GM03348 (cell line): ENCODE data around the gene AGBL4.
A peak's percentile ranks its signal among the peaks of the same experiment; 100 is the strongest.

Experiments used
- DNase-seq: peaks from one replicate; pipeline ENCODE4 v3.0.0; 2012; ENCODE audit warnings: low spot score

AGBL4 gene

GRCh38 chr1:48576565-48576964 lies 1447.2 kb downstream of the AGBL4 start:
- DNase-seq: no peak

- peak; percentile 76 for DNase-seq
Measured at GRCh38 chr1:48572646-48573258, 1451.0 kb downstream of the AGBL4 start.

- no peak for DNase-seq
Measured at GRCh38 chr1:48572134-48572533, 1451.6 kb downstream of the AGBL4 start.

DNA sequence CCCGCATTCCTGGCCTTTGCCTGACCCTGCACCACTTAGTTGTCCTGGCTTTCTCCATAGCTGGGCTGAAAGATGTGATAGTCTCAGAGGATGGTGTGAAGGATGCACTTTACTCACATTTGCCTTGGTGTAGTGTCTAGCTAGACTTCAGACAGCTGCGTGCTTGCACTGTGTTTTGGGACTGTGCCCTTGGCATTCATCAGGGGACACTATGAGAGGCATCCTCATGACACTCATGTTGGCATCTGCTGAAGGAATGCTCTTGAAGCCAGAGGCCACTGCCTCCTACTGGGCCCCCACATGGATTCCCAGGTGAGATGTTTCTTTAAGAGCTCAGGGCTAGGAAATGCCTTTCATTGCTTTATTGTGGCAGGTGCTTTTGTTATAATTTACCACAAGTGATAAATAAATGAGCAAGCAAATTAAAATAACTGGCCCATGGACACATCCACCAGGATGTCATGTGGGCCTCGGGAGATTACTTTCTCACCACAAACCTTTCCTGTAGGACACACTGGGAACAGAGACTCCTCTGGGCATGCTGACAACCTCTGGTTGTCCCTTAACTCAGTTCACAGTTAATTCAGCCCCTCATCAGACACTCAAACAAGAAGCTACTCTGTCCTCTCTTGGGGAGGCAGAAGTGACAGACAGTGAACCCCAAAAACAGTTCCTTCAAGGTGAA lies 1452.3 kb downstream of the AGBL4 start:
- DNase-seq: no peak

- no peak for DNase-seq
Measured at GRCh38 chr1:48570568-48570967, 1453.2 kb downstream of the AGBL4 start.

DNA sequence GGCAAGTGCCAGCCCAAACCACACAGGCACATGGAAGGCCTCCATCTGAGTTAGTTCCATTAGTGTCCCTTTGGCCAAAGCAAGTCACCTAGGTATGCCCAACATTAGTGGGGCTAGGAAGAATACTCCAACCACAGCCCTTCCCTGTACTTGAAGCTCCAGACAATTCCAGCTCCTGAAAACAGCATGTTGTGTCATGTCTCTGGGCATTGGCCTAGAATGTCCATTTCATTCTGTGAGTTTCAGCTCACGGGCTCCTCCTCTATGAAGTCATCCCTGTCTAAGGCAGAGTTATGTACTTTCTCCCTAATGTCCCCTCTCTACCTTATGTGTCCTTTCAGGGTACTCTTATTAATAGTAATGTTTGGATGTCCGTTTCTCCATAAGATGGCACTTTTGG lies 1455.3 kb downstream of the AGBL4 start:
- no peak for DNase-seq

GRCh38 chr1:48566492-48566891 lies 1457.3 kb downstream of the AGBL4 start:
- DNase-seq: no peak

- DNase-seq: no peak
Measured at GRCh38 chr1:48563021-48563420, 1460.7 kb downstream of the AGBL4 start.

DNA sequence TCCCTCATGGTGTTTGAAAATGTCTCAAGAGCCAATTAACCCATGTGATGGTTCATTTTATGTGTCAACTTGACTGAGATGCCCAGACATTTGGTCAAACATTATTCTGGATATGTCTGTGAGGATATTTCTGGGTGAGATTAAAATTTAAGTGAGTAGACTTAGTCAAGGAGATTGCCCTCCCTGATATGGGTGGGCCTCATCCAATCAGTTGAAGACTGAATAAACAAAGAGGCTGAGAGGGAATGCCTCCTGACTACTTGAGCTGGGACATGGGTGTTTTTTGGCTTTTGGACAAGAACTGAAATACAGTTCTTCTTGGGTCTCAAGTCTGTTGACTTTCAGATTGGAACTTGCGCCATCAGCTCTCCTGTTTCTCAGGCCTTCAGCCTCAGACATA lies 1462.3 kb downstream of the AGBL4 start:
- DNase-seq: no peak

DNA sequence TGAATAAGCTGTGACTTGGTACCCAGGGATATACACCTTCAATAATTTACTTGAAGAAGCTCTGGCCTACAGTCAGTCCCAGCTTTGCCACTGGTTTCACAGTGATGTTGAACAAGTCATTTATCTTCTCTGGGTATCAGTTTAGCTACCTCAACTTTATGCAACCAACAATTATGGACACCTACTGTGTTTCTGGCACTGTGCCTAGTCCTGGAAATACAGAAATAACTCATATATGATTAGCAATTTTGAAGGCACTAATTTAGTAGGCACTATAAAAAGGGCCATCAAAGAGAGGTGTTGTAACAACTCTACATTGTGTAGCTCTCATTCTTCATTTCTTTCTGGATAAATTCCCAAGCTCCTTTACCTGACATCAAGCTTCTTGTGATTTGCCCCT lies 1463.2 kb downstream of the AGBL4 start:
- no peak for DNase-seq

- no peak for DNase-seq
Measured at GRCh38 chr1:48560116-48560515, 1463.6 kb downstream of the AGBL4 start.

- DNase-seq: no peak
Measured at GRCh38 chr1:48558366-48558765, 1465.4 kb downstream of the AGBL4 start.

DNA sequence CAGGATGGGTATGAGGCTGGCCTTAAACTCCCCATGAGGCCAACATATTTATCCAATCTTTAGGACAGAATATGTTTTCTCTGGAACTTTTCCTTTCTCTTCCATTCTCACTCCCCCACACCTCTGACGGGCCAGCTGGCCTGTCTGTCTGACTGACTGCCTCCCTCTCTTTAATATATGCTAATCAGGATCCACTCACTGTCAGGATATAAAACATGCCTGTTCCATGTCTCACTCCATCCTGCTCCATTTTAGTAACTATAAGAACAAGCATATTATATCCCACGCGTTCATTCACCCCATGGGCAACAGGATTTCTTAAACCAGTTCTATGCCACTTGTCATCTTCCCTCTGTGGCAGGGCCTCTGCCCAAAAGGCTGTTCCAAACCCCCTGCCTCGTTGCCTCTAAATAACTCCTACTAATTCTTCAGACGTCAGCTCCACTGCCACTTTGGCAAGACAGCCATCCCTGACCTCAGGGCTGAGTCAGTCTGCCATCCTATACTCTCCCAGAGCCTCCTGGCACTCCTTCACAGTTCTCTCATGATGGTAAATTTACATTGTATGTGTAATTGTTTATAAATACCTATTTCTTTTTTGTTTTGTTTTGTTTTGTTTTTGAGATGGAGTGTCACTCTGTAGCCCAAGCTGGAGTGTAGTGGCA lies 1467.4 kb downstream of the AGBL4 start:
- DNase-seq: no peak

DNA sequence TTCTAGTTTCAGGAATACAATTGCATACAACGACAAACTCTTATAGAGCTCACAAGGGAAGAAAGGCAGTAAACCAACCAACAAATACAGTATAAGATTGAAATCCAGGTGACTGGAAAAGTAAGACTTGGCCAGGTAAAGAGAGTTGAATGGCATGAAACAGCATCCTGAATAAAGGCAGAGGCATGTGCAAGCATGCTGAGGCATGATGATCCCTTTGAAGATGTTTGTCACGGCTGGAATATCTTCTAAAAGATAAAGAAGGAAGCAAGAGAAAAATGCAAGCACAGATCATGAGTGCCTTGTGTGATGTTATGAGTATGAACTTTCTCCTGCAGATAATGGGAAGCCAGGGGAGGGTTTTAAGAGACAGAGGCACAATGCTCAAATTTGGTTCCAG lies 1468.5 kb downstream of the AGBL4 start:
- DNase-seq: no peak

DNA sequence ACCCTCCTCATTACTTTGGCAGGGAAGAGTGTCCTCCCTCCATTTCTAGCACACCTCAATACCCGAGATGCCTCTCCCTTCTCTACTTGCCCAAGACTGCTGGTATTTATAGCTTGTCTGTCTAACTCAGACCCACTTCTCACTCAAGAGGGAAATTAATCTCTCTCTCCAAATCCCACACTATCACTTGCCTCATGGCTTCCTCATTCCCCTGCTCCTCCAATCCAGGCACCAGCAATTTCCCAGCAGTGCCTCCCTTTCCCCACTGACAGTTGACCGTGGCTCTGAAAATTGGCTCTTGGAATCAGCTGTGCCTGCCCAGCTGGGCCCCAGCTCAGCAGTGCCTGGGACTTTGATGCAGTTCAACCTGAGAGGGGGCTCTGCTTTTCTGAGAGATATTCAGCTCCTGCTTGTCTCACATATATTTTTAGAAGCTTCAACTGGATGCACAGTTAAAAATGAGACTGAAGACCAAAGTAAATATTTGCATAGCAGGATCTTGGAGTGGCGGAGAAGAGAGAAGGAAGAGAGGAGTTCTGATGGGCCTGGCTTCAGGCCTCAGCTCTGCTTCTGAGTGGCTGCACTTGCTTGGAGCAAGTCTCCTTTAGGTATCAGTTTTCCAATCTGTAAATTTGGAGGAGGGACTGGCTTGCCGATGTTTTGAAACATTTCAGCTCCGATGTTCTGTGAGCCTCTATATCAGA lies 1470.7 kb downstream of the AGBL4 start:
- no peak for DNase-seq

DNA sequence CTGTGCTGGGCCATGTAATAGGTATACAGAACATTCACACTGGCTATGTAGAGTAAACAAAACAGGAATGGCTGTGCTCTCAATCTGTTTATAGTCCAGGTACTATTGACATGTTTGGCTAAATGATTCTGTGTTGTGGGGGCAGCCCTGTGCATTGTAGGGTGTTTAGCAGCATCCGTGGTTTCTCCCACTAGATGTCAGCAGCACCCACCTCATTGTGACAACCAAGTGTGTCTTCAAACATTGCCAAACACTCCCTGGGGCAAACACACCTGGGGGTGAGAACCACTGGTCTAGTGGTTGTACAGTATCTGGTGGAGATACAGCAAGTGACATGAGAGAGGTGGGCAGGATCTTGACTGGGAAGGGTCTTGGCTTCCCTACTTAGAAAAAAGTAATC lies 1471.3 kb downstream of the AGBL4 start:
- no peak for DNase-seq

- DNase-seq: no peak
Measured at GRCh38 chr1:48548985-48549384, 1474.8 kb downstream of the AGBL4 start.

- no peak for DNase-seq
Measured at GRCh38 chr1:48547561-48548220, 1476.1 kb downstream of the AGBL4 start.

DNA sequence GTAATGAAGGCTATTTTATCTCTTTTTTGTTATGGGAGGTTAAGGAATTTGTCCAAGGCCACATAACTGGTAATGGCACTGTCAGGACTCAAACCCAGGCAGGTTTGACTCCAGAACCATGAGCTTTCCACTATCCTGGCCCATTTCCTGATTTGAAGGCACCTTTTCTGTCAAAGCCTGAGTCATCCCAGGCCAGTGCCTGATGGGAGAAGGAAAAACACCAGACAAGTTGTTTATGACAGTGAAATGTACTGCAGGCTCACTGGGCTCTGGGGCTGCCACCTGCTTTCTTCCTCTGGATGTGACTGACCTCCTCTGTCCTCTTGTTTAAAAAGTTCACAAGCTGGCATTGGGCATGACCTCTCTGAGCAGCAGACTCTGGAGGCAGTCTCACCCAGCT lies 1479.9 kb downstream of the AGBL4 start:
- DNase-seq: no peak

DNA sequence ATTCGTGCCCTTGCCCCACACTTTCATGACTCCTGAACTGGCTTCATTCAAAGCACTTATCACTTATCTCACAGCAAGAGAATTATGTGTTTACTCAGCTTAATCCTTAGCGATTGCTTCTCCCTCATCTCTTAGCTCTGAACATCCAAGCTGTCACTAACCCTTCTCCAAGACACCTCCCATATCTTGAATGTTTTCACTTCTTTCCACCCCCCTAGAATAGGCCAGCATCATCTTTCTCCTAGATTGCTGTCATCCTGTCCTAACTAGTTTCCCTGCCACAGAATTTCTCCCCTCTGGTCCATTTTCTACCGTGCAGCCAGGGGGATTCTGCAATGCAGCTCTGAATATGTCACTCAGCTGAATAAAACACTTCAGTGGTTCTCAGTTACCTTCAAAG lies 1483.2 kb downstream of the AGBL4 start:
- no peak for DNase-seq

DNA sequence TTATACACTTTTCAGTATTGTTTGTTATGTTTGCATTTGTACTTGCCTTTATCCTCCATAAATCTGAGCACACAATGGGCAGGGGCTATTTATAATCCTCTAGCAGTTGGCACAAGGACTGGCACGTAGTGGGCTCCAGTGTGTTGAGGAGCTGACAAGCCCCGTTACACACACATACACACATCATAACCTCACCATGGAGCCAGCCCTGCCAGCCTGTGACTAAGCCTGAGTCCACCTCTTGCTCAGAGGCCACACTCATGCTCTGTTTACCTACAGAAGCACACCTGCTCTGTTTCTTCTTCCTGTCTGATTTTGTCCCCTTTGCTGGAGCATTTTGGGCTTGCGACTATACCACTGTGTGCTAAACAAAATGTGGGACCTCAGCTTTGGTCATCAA lies 1487.3 kb downstream of the AGBL4 start:
- no peak for DNase-seq

DNA sequence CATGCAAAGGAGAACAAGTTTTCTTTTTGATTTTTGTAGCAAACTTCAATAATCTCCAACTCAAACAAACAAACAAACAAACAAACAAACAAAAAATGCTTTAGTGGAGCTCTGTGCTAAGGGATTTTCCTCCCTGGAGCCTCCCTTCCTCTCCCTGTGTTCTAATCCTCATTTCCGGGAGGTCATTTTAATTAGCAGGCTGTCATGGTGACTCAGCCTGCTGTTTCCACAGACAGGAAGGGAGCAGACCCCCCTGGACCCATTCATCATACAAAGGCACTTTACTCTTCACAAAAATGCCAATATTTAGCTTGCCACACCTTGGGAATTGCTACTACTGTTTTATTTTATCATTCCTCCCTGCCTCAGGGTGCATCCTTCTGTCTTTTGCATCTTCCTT lies 1490.8 kb downstream of the AGBL4 start:
- DNase-seq: no peak
